ENCODE results near the gene MRPL48.

- no peak for TF ChIP-seq POLR2A (IDR thresholded peaks at IDR 0.05; ENCODE audit: low read length)
- no peak for TF ChIP-seq GATA1 (IDR thresholded peaks at IDR 0.05; ENCODE audit: low read depth, low read length)
These were observed 78.9 kb downstream of the MRPL48 start for GRCh38 chr11:73866586-73866996.

All from erythroblast (primary cell).